GM12873 (cell line): Measurements from ENCODE around the gene SLC35E1.
A peak's percentile ranks its signal among the peaks of the same experiment; 100 is the strongest.

Source experiments
- CTCF ChIP-seq: IDR thresholded peaks from 2 replicates; pipeline ENCODE4 v1.5.1; 2012; ENCODE audit warnings: low read depth, mild to moderate bottlenecking, moderate library complexity, low read length, control low read depth; ENCODE audit not compliant: insufficient read depth; ENCODE audit errors: missing control alignments

SLC35E1 gene

DNA sequence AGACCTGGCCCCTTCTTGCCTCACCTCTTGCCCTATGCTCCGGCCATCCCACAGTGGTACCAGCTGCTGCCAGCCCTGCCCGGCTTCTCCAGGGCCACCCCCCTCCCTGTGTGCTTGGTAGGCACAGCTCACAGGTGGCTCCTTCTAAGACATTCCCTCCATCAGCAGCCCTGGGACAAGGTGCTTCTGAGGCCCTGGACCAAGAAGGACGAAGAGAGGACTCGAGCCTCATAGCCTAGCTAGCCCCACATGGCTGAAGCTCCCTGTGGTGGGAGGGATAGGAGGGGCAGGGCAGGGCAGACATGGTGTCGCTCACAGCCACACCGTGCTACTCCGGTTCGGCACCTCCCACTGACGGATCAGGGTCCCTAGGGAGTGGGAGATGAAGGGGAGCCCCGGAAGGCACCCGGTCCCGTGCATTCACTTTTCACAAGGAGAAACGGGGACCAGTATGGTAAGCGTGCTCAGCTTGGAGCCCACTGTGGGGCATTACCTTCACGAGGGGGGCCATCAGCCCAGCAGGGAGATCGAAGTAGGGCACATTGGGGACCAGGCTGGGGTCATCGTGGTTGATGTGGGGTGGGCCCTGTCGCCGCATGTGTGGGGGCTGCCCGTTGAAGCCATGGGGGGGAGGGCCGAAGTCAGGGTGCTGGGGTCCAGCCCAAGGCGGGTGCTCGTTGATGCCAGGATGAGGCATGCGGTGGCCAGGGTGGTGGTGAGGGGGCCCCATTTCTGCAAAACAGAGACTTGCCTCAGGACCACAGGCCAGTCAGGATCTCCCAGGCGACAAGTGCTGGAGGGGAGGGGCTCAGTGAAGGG is 49.4 kb downstream of the SLC35E1 start:
- TF ChIP-seq CTCF: no peak

DNA sequence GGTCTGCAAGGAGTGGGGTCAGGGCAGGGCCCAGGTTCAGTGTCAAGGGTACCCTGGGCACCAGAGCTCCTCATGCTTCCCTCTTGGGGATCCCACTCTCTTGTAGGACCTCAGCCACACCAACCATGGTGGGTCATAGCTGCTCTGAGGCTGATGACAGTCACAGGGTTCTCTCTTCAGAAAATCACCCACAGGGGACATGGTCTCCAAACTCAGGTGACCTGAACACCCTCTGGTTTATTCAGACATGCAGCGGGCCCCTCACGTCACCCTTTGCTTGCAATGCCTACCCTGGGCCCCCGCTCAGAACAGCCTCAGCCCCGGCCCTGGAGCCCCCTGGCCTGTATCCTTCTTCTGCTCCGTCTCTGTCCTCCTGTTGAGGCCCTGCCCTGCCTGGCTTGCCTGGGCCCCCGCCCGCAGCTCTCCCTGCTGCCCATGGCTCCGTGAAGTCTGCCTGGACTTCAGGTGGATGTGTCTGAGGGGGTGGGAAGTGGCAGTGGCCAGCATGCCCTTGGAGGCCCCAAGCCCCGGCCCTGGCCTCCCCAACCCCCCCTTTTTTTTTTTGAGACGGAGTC is 50.4 kb downstream of the SLC35E1 start:
- TF ChIP-seq CTCF: no peak

- TF ChIP-seq CTCF: no peak
Observed at GRCh38 chr19:16520986-16521624, 51.1 kb downstream of the SLC35E1 start.

GRCh38 chr19:16520074-16520973 is 51.9 kb downstream of the SLC35E1 start:
- TF ChIP-seq CTCF: no peak

- TF ChIP-seq CTCF: no peak
Observed at GRCh38 chr19:16519230-16519687, 53.0 kb downstream of the SLC35E1 start.

GRCh38 chr19:16518483-16519229 is 53.6 kb downstream of the SLC35E1 start:
- peak; percentile 3 for TF ChIP-seq CTCF
